Esophagus squamous epithelium (tissue), 4 donors: ENCODE results near the gene STK10.

Experiments used
- POLR2A ChIP-seq, 4 donors: fragments of 450-650 bp; IDR thresholded peaks; one replicate each; pipeline ENCODE4 v1.6.1; 2017; ENCODE audit warnings: antibody characterized with exemption in 4 of 4, mild to moderate bottlenecking in 4 of 4, moderate library complexity in 3 of 4
- TF ChIP-seq, protein P1 (sequence below), 6 experiments: fragments of 450-650 bp in 4 of 6; fragments of 200-600 bp in 2 of 6; sonication (generic) in 2 of 6; IDR thresholded peaks; one replicate each; pipeline ENCODE4 v1.5.1; 2016 to 2019; ENCODE audit warnings: antibody characterized with exemption in 6 of 6, mild to moderate bottlenecking in 4 of 6, moderate library complexity in 4 of 6

DNA sequence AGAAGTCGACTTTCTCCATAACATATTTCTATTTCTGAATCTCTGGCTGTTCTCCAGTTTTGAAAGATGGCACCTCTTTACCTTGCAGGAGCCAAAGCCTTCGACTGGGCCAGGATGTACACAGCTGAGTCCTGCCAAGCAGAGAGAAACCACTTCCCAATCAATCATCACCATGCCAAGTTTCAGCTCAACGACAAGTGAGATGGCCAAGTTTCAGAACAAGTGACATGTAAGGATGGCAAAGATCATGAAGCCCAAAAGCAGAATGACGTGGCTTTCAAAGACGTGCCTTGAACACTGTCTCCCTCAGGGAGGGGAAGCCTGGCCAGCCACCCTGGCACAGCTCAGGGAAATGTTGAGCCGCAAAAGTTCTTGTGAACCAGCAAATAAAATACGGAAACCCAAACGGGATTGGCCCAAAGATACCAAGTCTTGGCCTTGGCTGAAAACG is 17.7 kb downstream of the STK10 start:
- TF ChIP-seq, protein P1, sequence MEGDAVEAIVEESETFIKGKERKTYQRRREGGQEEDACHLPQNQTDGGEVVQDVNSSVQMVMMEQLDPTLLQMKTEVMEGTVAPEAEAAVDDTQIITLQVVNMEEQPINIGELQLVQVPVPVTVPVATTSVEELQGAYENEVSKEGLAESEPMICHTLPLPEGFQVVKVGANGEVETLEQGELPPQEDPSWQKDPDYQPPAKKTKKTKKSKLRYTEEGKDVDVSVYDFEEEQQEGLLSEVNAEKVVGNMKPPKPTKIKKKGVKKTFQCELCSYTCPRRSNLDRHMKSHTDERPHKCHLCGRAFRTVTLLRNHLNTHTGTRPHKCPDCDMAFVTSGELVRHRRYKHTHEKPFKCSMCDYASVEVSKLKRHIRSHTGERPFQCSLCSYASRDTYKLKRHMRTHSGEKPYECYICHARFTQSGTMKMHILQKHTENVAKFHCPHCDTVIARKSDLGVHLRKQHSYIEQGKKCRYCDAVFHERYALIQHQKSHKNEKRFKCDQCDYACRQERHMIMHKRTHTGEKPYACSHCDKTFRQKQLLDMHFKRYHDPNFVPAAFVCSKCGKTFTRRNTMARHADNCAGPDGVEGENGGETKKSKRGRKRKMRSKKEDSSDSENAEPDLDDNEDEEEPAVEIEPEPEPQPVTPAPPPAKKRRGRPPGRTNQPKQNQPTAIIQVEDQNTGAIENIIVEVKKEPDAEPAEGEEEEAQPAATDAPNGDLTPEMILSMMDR (IDR thresholded peaks at IDR 0.05), result no peak
- no peak for TF ChIP-seq POLR2A (IDR thresholded peaks at IDR 0.05)
